NOMO-1 treated with dmso at 0.1 percent for 144 hours (cell line): Measurements from ENCODE around the gene CWC22.

ENCODE experiments used
- DNase-seq: peaks from one replicate; lab custom pipeline; 2025; ENCODE audit not compliant: unreplicated experiment; lab: John Stamatoyannopoulos, UW

The CWC22 gene

GRCh38 chr2:179900655-179901054, 106.4 kb downstream of the CWC22 start:
- no peak for DNase-seq

GRCh38 chr2:179899666-179900065, 107.4 kb downstream of the CWC22 start:
- DNase-seq = no peak

- no peak for DNase-seq
These were observed 108.2 kb downstream of the CWC22 start for GRCh38 chr2:179898873-179899272.
